ENCODE measurements around the gene MAP4K2. TPM values are rescaled to one million over a fixed set of nuclear protein-coding genes. Genes with fewer than 3 reads are reported as not detected.

MAP4K2 gene
- total and polyA plus RNA-seq, 2 experiments from 2014 or later = 9.9 to 42.6 TPM

DNA sequence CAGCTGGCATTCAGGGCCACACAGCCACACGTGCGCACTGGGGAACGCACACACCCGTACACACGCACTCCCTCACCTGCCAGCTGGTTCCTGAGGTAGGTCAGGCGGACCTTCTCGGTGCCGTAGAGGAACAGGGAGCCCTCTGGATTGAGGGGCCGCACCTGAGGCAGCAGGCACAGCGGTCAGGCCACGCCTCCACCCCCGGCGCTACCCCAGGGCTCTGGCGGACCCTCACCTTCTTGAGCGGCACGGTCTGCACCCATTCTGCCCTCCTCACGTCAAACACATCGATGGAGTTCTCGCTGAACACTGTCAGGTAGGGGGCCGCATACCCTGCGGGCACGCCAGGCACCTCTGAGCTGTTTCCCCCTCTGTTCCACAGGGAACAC, 24.4 kb upstream of the MAP4K2 start:
- no peaks in the 10 kb centered on the region for H3K9me2 ChIP-seq (ENCODE audit: insufficient read depth)
- H3K4me2 ChIP-seq = no peak overlapping the region
- H3K27ac ChIP-seq (ENCODE audit: low read depth) = no peak overlapping the region
- no peak for TF ChIP-seq STAT1 (IDR thresholded peaks at IDR 0.05; ENCODE audit: unreplicated experiment)
- no peak for TF ChIP-seq EZH2phosphoT487 (IDR thresholded peaks at IDR 0.05; ENCODE audit: unreplicated experiment)
- no peak for TF ChIP-seq REST (IDR thresholded peaks at IDR 0.05; ENCODE audit: unreplicated experiment)
- TF ChIP-seq NANOG (IDR thresholded peaks at IDR 0.05; ENCODE audit: borderline replicate concordance) = no peak
- TF ChIP-seq POLR2AphosphoS5 (IDR thresholded peaks at IDR 0.05; ENCODE audit: low read depth) = no peak
- no peak for TF ChIP-seq CTCF (conservative IDR thresholded peaks at IDR 0.05; ENCODE audit: low read depth in 2 of 2)
- TF ChIP-seq CREB1 (CRISPR knock-in tag; IDR thresholded peaks at IDR 0.05; ENCODE audit: low read depth) = no peak
- TF ChIP-seq, protein P1, sequence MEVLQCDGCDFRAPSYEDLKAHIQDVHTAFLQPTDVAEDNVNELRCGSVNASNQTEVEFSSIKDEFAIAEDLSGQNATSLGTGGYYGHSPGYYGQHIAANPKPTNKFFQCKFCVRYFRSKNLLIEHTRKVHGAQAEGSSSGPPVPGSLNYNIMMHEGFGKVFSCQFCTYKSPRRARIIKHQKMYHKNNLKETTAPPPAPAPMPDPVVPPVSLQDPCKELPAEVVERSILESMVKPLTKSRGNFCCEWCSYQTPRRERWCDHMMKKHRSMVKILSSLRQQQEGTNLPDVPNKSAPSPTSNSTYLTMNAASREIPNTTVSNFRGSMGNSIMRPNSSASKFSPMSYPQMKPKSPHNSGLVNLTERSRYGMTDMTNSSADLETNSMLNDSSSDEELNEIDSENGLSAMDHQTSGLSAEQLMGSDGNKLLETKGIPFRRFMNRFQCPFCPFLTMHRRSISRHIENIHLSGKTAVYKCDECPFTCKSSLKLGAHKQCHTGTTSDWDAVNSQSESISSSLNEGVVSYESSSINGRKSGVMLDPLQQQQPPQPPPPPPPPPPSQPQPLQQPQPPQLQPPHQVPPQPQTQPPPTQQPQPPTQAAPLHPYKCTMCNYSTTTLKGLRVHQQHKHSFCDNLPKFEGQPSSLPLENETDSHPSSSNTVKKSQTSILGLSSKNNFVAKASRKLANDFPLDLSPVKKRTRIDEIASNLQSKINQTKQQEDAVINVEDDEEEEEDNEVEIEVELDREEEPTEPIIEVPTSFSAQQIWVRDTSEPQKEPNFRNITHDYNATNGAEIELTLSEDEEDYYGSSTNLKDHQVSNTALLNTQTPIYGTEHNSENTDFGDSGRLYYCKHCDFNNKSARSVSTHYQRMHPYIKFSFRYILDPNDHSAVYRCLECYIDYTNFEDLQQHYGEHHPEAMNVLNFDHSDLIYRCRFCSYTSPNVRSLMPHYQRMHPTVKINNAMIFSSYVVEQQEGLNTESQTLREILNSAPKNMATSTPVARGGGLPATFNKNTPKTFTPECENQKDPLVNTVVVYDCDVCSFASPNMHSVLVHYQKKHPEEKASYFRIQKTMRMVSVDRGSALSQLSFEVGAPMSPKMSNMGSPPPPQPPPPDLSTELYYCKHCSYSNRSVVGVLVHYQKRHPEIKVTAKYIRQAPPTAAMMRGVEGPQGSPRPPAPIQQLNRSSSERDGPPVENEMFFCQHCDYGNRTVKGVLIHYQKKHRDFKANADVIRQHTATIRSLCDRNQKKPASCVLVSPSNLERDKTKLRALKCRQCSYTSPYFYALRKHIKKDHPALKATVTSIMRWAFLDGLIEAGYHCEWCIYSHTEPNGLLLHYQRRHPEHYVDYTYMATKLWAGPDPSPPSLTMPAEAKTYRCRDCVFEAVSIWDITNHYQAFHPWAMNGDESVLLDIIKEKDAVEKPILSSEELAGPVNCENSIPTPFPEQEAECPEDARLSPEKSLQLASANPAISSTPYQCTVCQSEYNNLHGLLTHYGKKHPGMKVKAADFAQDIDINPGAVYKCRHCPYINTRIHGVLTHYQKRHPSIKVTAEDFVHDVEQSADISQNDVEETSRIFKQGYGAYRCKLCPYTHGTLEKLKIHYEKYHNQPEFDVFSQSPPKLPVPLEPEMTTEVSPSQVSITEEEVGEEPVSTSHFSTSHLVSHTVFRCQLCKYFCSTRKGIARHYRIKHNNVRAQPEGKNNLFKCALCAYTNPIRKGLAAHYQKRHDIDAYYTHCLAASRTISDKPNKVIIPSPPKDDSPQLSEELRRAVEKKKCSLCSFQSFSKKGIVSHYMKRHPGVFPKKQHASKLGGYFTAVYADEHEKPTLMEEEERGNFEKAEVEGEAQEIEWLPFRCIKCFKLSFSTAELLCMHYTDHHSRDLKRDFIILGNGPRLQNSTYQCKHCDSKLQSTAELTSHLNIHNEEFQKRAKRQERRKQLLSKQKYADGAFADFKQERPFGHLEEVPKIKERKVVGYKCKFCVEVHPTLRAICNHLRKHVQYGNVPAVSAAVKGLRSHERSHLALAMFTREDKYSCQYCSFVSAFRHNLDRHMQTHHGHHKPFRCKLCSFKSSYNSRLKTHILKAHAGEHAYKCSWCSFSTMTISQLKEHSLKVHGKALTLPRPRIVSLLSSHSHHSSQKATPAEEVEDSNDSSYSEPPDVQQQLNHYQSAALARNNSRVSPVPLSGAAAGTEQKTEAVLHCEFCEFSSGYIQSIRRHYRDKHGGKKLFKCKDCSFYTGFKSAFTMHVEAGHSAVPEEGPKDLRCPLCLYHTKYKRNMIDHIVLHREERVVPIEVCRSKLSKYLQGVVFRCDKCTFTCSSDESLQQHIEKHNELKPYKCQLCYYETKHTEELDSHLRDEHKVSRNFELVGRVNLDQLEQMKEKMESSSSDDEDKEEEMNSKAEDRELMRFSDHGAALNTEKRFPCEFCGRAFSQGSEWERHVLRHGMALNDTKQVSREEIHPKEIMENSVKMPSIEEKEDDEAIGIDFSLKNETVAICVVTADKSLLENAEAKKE (CRISPR knock-in tag; IDR thresholded peaks at IDR 0.05) = no peak
- TF ChIP-seq ZNF114 (CRISPR knock-in tag; IDR thresholded peaks at IDR 0.05) = no peak
- TF ChIP-seq JUNB (IDR thresholded peaks at IDR 0.05; ENCODE audit: unreplicated experiment) = no peak
- TF ChIP-seq ZNF331 (CRISPR knock-in tag; IDR thresholded peaks at IDR 0.05; ENCODE audit: low read depth) = no peak
- no peak for TF ChIP-seq EZH2 (IDR thresholded peaks at IDR 0.05; ENCODE audit: low read depth, unreplicated experiment)
- ATAC-seq (no peak), DNase-seq (ENCODE audit: low spot score) (no peak)
- peaks cover 5% of the 10 kb centered on the region for H3K27me3 Mint-ChIP-seq (ENCODE audit: insufficient read depth, low read depth, poor library complexity)
- H3K27me3 ChIP-seq (ENCODE audit: insufficient read depth) = no peaks in the 10 kb centered on the region
- no peaks in the 10 kb centered on the region for H3K36me3 ChIP-seq (ENCODE audit: insufficient read depth)
- no peak overlapping the region for H3K4me3 Mint-ChIP-seq
- no peaks in the 10 kb centered on the region for H3K4me1 ChIP-seq (ENCODE audit: insufficient read depth)
- peaks cover 11% of the 10 kb centered on the region; the same call in 2 of the 3 replicates for H3K36me3 Mint-ChIP-seq (ENCODE audit: low read depth)
- no peak overlapping the region for H2AFZ ChIP-seq
- no peaks in the 10 kb centered on the region for H3K9me3 Mint-ChIP-seq
- no peaks in the 10 kb centered on the region for H3F3A ChIP-seq (replicated peaks; ENCODE audit: low read depth)
- H4K20me1 ChIP-seq (replicated peaks; ENCODE audit: insufficient read depth) = no peaks in the 10 kb centered on the region
- H3K79me2 ChIP-seq (replicated peaks; ENCODE audit: insufficient read depth) = no peaks in the 10 kb centered on the region
- H3K4me3 ChIP-seq = no peak overlapping the region
- H3K27ac Mint-ChIP-seq = no peak overlapping the region
- H3K4me1 Mint-ChIP-seq = no peaks in the 10 kb centered on the region
